HEK293T (cell line): ENCODE results near the gene PLA2G4D.

Experiments used
- ELF4 ChIP-seq: fragments of 450-650 bp; IDR thresholded peaks from 2 replicates; pipeline ENCODE4 v1.6.1; 2017; ENCODE audit warnings: antibody characterized with exemption
- TF ChIP-seq, protein P1 (sequence below): fragments of 450-650 bp; IDR thresholded peaks from 2 replicates; pipeline ENCODE4 v1.6.1; 2016

DNA sequence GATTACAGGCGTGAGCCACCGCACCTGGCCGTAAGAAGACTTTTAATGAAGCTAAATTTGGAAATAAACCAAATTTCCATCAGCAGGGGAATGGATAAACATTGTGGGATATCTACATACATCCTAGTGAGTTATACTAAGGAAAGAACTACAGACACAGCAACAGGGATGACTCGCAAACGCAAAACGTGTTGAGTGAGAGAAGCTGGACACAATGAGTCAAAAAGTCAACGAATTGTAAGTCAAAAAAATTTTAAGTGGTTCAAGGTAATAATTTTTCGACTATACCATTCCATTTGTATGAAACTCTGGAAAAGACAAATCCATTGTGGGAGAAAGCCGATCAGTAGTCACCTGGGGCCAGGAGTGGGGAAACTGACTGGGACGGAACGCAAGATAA, 42.2 kb upstream of the PLA2G4D start:
- no peak for TF ChIP-seq ELF4
- TF ChIP-seq, protein P1, sequence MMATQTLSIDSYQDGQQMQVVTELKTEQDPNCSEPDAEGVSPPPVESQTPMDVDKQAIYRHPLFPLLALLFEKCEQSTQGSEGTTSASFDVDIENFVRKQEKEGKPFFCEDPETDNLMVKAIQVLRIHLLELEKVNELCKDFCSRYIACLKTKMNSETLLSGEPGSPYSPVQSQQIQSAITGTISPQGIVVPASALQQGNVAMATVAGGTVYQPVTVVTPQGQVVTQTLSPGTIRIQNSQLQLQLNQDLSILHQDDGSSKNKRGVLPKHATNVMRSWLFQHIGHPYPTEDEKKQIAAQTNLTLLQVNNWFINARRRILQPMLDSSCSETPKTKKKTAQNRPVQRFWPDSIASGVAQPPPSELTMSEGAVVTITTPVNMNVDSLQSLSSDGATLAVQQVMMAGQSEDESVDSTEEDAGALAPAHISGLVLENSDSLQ = no peak
